ENCODE measurements around the gene ACADSB. TPM values are rescaled to one million over a fixed set of nuclear protein-coding genes. Genes with fewer than 3 reads are reported as not detected.

The ACADSB gene
- total and polyA plus RNA-seq, 2 donors (not counting 1 experiment from before 2014, with no cell fraction given), result 6.8 to 27.8 TPM

DNA sequence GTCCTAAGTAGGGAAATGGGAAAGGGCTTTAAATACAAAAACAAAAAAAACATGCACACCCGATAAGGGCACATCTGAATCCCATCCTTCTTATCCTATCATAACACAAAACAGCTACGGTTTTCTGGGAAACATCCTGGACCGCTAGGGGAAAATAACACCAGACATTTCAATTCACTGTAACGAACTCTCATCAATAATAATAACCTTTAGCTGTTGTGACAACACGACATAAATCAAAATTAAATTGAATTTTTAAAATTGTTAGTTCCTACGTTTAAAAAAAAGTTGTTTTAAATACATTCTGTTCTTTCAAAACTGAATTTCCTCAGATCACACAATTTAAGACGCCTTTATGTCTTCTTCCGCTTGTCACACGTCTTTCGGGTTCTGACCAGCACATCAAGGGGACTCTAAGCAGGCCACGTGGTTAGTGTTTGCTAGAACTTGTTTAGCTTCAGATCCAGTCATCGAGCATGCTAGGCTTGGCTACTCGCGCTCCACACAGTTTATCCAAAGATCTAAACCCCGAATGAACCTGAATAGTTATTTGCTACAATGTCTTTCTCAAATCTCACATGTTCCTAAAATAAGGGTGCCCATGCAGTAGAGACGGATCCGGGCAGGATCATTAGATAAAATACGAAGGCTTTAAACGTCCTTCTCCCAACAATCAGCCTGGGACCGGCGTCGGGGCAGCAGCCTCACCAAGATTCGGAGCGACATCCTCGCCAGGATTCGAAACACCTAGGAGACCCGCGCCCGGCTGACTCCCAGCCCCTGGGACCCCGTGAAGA is 1.1 kb upstream of the ACADSB start:
- DNase-seq (no peak), ATAC-seq (ENCODE audit: low read depth) (no peak)
- Mint-ChIP-seq H3K4me1 (peaks cover 49% of the 10 kb centered on the region), H3K27ac (peak overlapping the region; percentile 98), H3K4me3 (peak overlapping the region; percentile 98), H3K27me3 (no peaks in the 10 kb centered on the region), H3K9me3 (ENCODE audit: insufficient read depth) (no peaks in the 10 kb centered on the region)
- peak overlapping the region; percentile 92 for H3K9ac ChIP-seq (ENCODE audit: low read length)
- peaks cover 81% of the 10 kb centered on the region for H3K79me2 ChIP-seq (ENCODE audit: control insufficient read depth, insufficient read depth, low read length)
- H3K27me3 ChIP-seq (replicated peaks in 1 of 4; ENCODE audit: control extremely low read depth in 1 of 4, control insufficient read depth in 3 of 4, insufficient read depth in 4 of 4, low read length in 3 of 4), result no peaks in the 10 kb centered on the region
- intact Hi-C loops (cut with micrococcal nuclease), result loop anchor here (1.0 to 5.0 kb wide), 8 partner anchors 27 to 1910 kb away; partner anchors contain the start of genes ATE1, BUB3, C10orf88 and EEF1AKMT2
- 4% methylated on average over 22 of the region's 30 CpGs for WGBS (ENCODE audit: insufficient coverage)
- TF ChIP-seq, protein P1, sequence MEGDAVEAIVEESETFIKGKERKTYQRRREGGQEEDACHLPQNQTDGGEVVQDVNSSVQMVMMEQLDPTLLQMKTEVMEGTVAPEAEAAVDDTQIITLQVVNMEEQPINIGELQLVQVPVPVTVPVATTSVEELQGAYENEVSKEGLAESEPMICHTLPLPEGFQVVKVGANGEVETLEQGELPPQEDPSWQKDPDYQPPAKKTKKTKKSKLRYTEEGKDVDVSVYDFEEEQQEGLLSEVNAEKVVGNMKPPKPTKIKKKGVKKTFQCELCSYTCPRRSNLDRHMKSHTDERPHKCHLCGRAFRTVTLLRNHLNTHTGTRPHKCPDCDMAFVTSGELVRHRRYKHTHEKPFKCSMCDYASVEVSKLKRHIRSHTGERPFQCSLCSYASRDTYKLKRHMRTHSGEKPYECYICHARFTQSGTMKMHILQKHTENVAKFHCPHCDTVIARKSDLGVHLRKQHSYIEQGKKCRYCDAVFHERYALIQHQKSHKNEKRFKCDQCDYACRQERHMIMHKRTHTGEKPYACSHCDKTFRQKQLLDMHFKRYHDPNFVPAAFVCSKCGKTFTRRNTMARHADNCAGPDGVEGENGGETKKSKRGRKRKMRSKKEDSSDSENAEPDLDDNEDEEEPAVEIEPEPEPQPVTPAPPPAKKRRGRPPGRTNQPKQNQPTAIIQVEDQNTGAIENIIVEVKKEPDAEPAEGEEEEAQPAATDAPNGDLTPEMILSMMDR (IDR thresholded peaks at IDR 0.05), result no peak
- no peak for TF ChIP-seq EZH2 (IDR thresholded peaks at IDR 0.05; ENCODE audit: borderline replicate concordance, insufficient read depth, low read depth, low read length, poor library complexity, severe bottlenecking)
- ChIA-PET POLR2A (interaction anchor here (0.7 to 1.8 kb wide), 4 partner anchors 27 to 1079 kb away, joined by 3 to 12 read pairs (median 4); partner anchors contain the start of genes ATE1, BUB3 and C10orf88), CTCF (interaction anchor here (1.4 to 3.7 kb wide), 4 partner anchors 28 to 146 kb away, joined by 3 to 26 read pairs (median 3); partner anchors contain the start of genes BUB3 and PSTK)
- no peaks in the 10 kb centered on the region for H3K9me3 ChIP-seq (ENCODE audit: control extremely low read depth in 1 of 3, control insufficient read depth in 2 of 3, insufficient read depth in 1 of 3, low read length in 2 of 3)
- peaks cover 32% of the 10 kb centered on the region for H4K20me1 ChIP-seq (ENCODE audit: control insufficient read depth, insufficient read depth, low read length, poor library complexity, severe bottlenecking)
- H2AFZ ChIP-seq (ENCODE audit: insufficient read depth, low read depth, low read length, poor library complexity, severe bottlenecking), result peak overlapping the region; percentile 96
- peak overlapping the region; percentile 63 to 100 (median 95) for H3K4me3 ChIP-seq (ENCODE audit: control extremely low read depth in 1 of 5, extremely low read depth in 1 of 5, insufficient read depth in 1 of 5, low read depth in 2 of 5, low read length in 4 of 5)
- peaks cover 0 to 7% of the 10 kb centered on the region in 2 experiments for H3K36me3 ChIP-seq (replicated peaks in 1 of 2; ENCODE audit: control extremely low read depth in 1 of 2, control insufficient read depth in 1 of 2, extremely low read depth in 1 of 2, insufficient read depth in 2 of 2, low read length in 1 of 2)
- H3K27ac ChIP-seq (ENCODE audit: low read length in 2 of 2), result peak overlapping the region; percentile 92 to 98
- peaks cover 22 to 25% of the 10 kb centered on the region in 2 donors for H3K4me1 ChIP-seq (ENCODE audit: control insufficient read depth in 2 of 2, insufficient read depth in 2 of 2, low read length in 2 of 2)
- H3K4me2 ChIP-seq (replicated peaks; ENCODE audit: low read depth, low read length, poor library complexity, severe bottlenecking), result peak overlapping the region; percentile 96

Data from B cell (primary cell).